Suppressor macrophage treated with lipopolysaccharide for 4 hours (primary cell): Measurements from ENCODE around the gene OR4M1.
"Not testable (repeated sequence)": the region's sequence is repeated elsewhere in the genome, so short reads cannot be mapped to it uniquely, and the experiment has no call there.

Experiments used
- DNase-seq: peaks from one replicate; pipeline ENCODE4 v3.0.0-alpha.2; 2020

The OR4M1 gene

GRCh38 chr14:19823765-19824164 is 50.5 kb downstream of the OR4M1 start:
- no peak for DNase-seq

GRCh38 chr14:19827626-19828244 is 54.4 kb downstream of the OR4M1 start:
- not testable (repeated sequence) for DNase-seq

GRCh38 chr14:19828314-19828713 is 55.0 kb downstream of the OR4M1 start:
- no peak for DNase-seq
